Kidney tubule cell (primary cell): ENCODE results near the gene UBE2L3.

Experiments used
- DNase-seq: peaks from one replicate; pipeline ENCODE4 v3.0.0-alpha.2; 2018; ENCODE audit warnings: low spot score

Gene UBE2L3

GRCh38 chr22:21646608-21647590, 79.4 kb downstream of the UBE2L3 start:
- peak; percentile 78 for DNase-seq

GRCh38 chr22:21650280-21650679, 82.8 kb downstream of the UBE2L3 start:
- DNase-seq: peak; percentile 53

GRCh38 chr22:21650823-21651520, 83.5 kb downstream of the UBE2L3 start:
- DNase-seq: no peak

GRCh38 chr22:21651521-21652009, 84.1 kb downstream of the UBE2L3 start:
- no peak for DNase-seq

- peak; percentile 88 for DNase-seq
Observed at GRCh38 chr22:21652010-21652546, 84.6 kb downstream of the UBE2L3 start.

GRCh38 chr22:21652547-21653545, 85.3 kb downstream of the UBE2L3 start:
- DNase-seq: no peak

- DNase-seq: no peak
Observed at GRCh38 chr22:21657020-21657359, 89.5 kb downstream of the UBE2L3 start.

GRCh38 chr22:21657360-21658032, 90.0 kb downstream of the UBE2L3 start:
- DNase-seq: peak; percentile 69

- DNase-seq: no peak
Observed at GRCh38 chr22:21659864-21660525, 92.5 kb downstream of the UBE2L3 start.

- no peak for DNase-seq
Observed at GRCh38 chr22:21660904-21661303, 93.4 kb downstream of the UBE2L3 start.

GRCh38 chr22:21661991-21662390, 94.5 kb downstream of the UBE2L3 start:
- DNase-seq: no peak

- DNase-seq: no peak
Observed at GRCh38 chr22:21663738-21664137, 96.2 kb downstream of the UBE2L3 start.

- no peak for DNase-seq
Observed at GRCh38 chr22:21665047-21665851, 97.7 kb downstream of the UBE2L3 start.

GRCh38 chr22:21666786-21667185, 99.3 kb downstream of the UBE2L3 start:
- no peak for DNase-seq

- DNase-seq: peak; percentile 39
Observed at GRCh38 chr22:21669026-21669425, 101.5 kb downstream of the UBE2L3 start.

GRCh38 chr22:21672107-21672629, 104.7 kb downstream of the UBE2L3 start:
- DNase-seq: no peak
